DOHH2 (cell line): ENCODE results near the gene P2RY11.
A peak's percentile ranks its signal among the peaks of the same experiment; 100 is the strongest.

ENCODE experiments used
- H3F3A ChIP-seq: fragments of 200-600 bp; sonication (generic), shearing (Covaris generic); 2 replicates; pipeline ENCODE4 v1.6.0; 2016; ENCODE audit warnings: antibody characterized with exemption, mild to moderate bottlenecking; ENCODE audit not compliant: control insufficient read depth, insufficient read depth
- H3K27ac ChIP-seq: fragments of 200-600 bp; sonication (generic); 2 replicates; pipeline ENCODE4 v1.5.1; 2014; ENCODE audit warnings: low read depth, mild to moderate bottlenecking, low read length, moderate library complexity
- H3K27me3 ChIP-seq: fragments of 200-600 bp; sonication (generic); 2 replicates; pipeline ENCODE4 v1.6.1; 2014; ENCODE audit warnings: mild to moderate bottlenecking, low read length, mixed read lengths; ENCODE audit not compliant: control insufficient read depth
- H3K36me3 ChIP-seq: fragments of 200-600 bp; sonication (generic); 2 replicates; pipeline ENCODE4 v1.6.1; 2014; ENCODE audit warnings: mild to moderate bottlenecking, low read length, moderate library complexity, mixed read lengths; ENCODE audit not compliant: control insufficient read depth
- H3K4me1 ChIP-seq: fragments of 200-600 bp; sonication (generic); 2 replicates; pipeline ENCODE4 v1.6.1; 2014; ENCODE audit warnings: mild to moderate bottlenecking, low read length, mixed read lengths; ENCODE audit not compliant: control insufficient read depth
- H3K4me2 ChIP-seq: fragments of 200-600 bp; sonication (generic); 2 replicates; pipeline ENCODE4 v1.6.0; 2014; ENCODE audit warnings: mild to moderate bottlenecking, low read length, moderate library complexity
- H3K4me3 ChIP-seq: fragments of 200-600 bp; sonication (generic); 2 replicates; pipeline ENCODE4 v1.5.1; 2014; ENCODE audit warnings: mild to moderate bottlenecking, low read length, mixed read lengths
- H3K79me2 ChIP-seq: fragments of 200-600 bp; sonication (generic); 2 replicates; pipeline ENCODE4 v1.6.1; 2014; ENCODE audit warnings: mild to moderate bottlenecking, low read length, mixed read lengths; ENCODE audit not compliant: control insufficient read depth
- H3K9me2 ChIP-seq: fragments of 200-600 bp; sonication (generic); replicated peaks from 2 replicates; pipeline ENCODE4 v1.6.1; 2014; ENCODE audit warnings: mild to moderate bottlenecking, low read length, mixed read lengths; ENCODE audit not compliant: control insufficient read depth
- H3K9me3 ChIP-seq: fragments of 200-600 bp; sonication (generic); 2 replicates; pipeline ENCODE4 v1.6.1; 2014; ENCODE audit warnings: antibody characterized with exemption, low read length, mixed read lengths; ENCODE audit not compliant: control insufficient read depth, insufficient read depth
- H4K20me1 ChIP-seq: fragments of 200-600 bp; sonication (generic); 2 replicates; pipeline ENCODE4 v1.6.0; 2014; ENCODE audit warnings: low read depth, mild to moderate bottlenecking, antibody characterized with exemption, low read length, moderate library complexity; ENCODE audit not compliant: control insufficient read depth, insufficient read depth
- EZH2phosphoT487 ChIP-seq: fragments of 200-600 bp; sonication (generic); IDR thresholded peaks from 2 replicates; pipeline ENCODE4 v1.6.1; 2017; ENCODE audit warnings: borderline replicate concordance, mild to moderate bottlenecking, antibody characterized with exemption, low read length, moderate library complexity, mixed read lengths
- TF ChIP-seq, protein P1 (sequence below): fragments of 200-600 bp; sonication (generic); IDR thresholded peaks from one replicate; pipeline ENCODE4 v1.5.1; 2014; ENCODE audit warnings: antibody characterized with exemption, mild to moderate bottlenecking, low read depth, low read length; ENCODE audit not compliant: poor library complexity, severe bottlenecking

The P2RY11 gene

DNA sequence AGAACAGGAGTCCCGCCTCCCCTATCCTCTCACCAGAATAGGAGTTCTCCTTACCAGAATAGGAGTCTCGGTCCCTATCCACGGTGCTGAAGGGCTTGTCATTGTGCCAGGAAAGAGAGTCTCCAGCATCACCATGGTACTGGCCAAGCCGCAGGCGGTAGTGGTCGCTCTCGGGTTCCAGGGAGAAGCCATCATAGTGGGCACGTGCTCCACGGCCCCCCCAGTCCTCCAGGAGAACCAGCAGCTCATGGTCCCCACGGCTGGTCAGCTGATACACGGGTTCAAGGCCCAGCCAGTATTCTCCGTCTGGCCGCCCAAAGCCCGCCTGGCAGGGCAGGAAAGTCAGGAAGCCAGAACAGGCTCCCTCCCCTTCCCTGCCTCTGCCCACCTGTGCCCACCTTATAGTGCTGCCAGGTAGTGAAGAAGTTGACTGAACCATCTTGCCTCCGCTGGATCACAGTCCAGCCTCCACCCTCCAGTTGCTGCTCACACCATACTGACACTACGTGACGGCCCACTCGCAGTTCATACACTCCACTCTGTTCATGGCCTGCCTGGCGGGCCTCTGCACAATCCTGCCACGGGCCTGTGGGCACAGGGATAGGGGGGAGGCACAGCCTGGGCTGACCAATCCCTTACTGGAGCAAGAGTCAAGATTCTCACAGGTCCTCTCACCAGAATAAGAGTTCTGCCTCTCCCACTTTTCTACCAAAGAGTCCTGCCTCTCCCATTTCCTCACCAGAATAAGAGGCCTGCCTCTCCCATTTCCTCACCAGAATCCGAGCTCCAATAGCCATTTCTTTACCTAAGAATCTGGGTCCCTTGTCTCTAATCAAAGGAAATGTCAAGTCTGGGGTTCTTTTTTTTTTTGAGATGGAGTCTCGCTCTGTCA, 18.0 kb upstream of the P2RY11 start:
- no peaks in the 10 kb centered on the region for H4K20me1 ChIP-seq
- H3K36me3 ChIP-seq: peaks cover 15% of the 10 kb centered on the region
- H3K4me2 ChIP-seq: no peak overlapping the region
- H3K9me3 ChIP-seq: no peaks in the 10 kb centered on the region
- peaks cover 4% of the 10 kb centered on the region for H3K79me2 ChIP-seq
- peaks cover 9% of the 10 kb centered on the region for H3F3A ChIP-seq
- no peak for TF ChIP-seq EZH2phosphoT487
- TF ChIP-seq, protein P1, sequence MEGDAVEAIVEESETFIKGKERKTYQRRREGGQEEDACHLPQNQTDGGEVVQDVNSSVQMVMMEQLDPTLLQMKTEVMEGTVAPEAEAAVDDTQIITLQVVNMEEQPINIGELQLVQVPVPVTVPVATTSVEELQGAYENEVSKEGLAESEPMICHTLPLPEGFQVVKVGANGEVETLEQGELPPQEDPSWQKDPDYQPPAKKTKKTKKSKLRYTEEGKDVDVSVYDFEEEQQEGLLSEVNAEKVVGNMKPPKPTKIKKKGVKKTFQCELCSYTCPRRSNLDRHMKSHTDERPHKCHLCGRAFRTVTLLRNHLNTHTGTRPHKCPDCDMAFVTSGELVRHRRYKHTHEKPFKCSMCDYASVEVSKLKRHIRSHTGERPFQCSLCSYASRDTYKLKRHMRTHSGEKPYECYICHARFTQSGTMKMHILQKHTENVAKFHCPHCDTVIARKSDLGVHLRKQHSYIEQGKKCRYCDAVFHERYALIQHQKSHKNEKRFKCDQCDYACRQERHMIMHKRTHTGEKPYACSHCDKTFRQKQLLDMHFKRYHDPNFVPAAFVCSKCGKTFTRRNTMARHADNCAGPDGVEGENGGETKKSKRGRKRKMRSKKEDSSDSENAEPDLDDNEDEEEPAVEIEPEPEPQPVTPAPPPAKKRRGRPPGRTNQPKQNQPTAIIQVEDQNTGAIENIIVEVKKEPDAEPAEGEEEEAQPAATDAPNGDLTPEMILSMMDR: no peak
- no peak overlapping the region for H3K4me3 ChIP-seq
- H3K4me1 ChIP-seq: peaks cover 43% of the 10 kb centered on the region
- no peaks in the 10 kb centered on the region for H3K27me3 ChIP-seq
- H3K9me2 ChIP-seq: no peaks in the 10 kb centered on the region
- H3K27ac ChIP-seq: no peak overlapping the region

DNA sequence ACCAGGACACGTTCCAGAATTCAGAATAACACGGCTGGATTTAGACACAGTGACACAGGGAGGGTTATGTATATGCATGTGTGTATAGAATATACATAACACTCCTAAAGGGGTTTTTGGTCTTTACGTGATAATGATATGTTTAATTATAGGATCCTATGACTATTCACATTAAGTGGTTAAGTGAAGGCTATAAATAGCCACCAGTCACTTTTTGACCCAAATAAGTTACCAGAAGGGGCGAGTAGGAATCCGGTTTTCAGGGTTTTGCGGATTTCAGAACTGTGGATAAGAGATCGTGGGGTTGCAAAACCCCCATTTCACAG, 15.9 kb upstream of the P2RY11 start:
- TF ChIP-seq EZH2phosphoT487: no peak
- TF ChIP-seq, protein P1: no peak
- Histone ChIP-seq H3K4me1 (peaks cover 62% of the 10 kb centered on the region), H3F3A (peaks cover 16% of the 10 kb centered on the region), H3K4me2 (peak overlapping the region; percentile 57), H3K9me2 (no peaks in the 10 kb centered on the region), H3K36me3 (peaks cover 15% of the 10 kb centered on the region), H3K4me3 (peak overlapping the region; percentile 27; the same call in 1 of the 2 replicates), H3K27me3 (no peaks in the 10 kb centered on the region), H4K20me1 (no peaks in the 10 kb centered on the region), H3K79me2 (peaks cover 4% of the 10 kb centered on the region), H3K27ac (no peak overlapping the region), H3K9me3 (no peaks in the 10 kb centered on the region)

DNA sequence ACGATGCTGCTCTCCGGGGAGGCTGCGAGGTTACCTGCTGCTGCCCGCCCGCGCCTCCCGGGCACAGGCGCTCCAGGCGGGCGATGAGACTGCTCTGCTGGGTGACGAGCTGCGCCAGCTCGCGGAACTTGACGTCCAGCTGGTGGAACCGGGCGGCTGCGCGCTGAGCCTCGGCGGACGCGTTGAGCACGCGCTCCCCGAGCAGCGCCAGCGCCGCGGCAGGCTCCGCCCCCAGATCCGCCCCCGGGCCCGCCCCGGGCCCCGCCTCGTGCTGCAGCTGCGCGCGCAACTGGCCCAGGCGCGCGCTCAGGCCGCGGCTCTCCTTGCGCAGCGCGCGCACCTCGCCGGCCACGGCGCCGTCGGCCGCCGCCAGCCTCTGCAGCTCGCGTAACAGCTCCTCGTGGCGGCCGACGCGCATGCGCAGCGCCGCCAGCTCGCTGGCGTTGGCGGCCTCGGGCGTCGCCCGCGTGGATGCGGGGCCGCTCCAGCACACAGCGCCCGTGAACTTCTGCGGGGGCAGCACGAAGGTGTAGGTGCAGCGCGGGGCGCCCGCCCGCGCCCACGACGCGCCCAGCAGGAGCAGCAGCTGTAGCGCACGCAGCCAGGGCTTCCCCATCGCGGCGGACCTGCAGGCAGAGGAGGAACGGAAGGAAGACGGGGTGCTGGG, 15.4 kb upstream of the P2RY11 start:
- Histone ChIP-seq H3K9me3 (no peaks in the 10 kb centered on the region), H3K27ac (peak overlapping the region; percentile 43), H3K36me3 (peaks cover 15% of the 10 kb centered on the region), H3K79me2 (peaks cover 4% of the 10 kb centered on the region), H4K20me1 (no peaks in the 10 kb centered on the region), H3F3A (peaks cover 13% of the 10 kb centered on the region), H3K4me2 (peak overlapping the region; percentile 94), H3K4me1 (peaks cover 63% of the 10 kb centered on the region), H3K9me2 (no peaks in the 10 kb centered on the region), H3K4me3 (peak overlapping the region; percentile 75), H3K27me3 (no peaks in the 10 kb centered on the region)
- TF ChIP-seq, protein P1: no peak
- no peak for TF ChIP-seq EZH2phosphoT487
